ENCODE measurements around the gene CHST11. TPM values are rescaled to one million over a fixed set of nuclear protein-coding genes. Genes with fewer than 3 reads are reported as not detected.

The CHST11 gene
- total RNA-seq, 1 experiment from 2014 or later, result 6.7 TPM

GRCh38 chr12:104529130-104529874 is 72.6 kb downstream of the CHST11 start:
- peaks cover 3% of the 10 kb centered on the region in 2 experiments; a peak in 4 of 5 replicates for H3K9me3 Mint-ChIP-seq
- H2BK120ac ChIP-seq (ENCODE audit: low read depth, low read length, poor library complexity, severe bottlenecking), result no peak overlapping the region
- H2BK15ac ChIP-seq (ENCODE audit: low read depth, low read length), result no peak overlapping the region
- peaks cover 18% of the 10 kb centered on the region for H3K27me3 Mint-ChIP-seq (ENCODE audit: low read depth)
- peaks cover 0 to 5% (median 3%) of the 10 kb centered on the region in 3 experiments; a peak in 4 of 7 replicates for H3K36me3 Mint-ChIP-seq (ENCODE audit: insufficient read depth in 1 of 3, low read depth in 3 of 3)
- H2AK5ac ChIP-seq (ENCODE audit: insufficient read length, low read length), result no peak overlapping the region
- no peak overlapping the region for H3K9ac ChIP-seq (ENCODE audit: extremely low read depth, insufficient read length, low read length)
- no peak for TF ChIP-seq CTCF (conservative IDR thresholded peaks at IDR 0.05)
- H3K4me1 ChIP-seq (ENCODE audit: insufficient read depth, low read length), result peaks cover 12% of the 10 kb centered on the region
- no peak overlapping the region for H4K91ac ChIP-seq (ENCODE audit: insufficient read length, low read depth, low read length)
- no peaks in the 10 kb centered on the region for H3K9me3 ChIP-seq (ENCODE audit: control insufficient read depth, low read depth, low read length)
- H2BK5ac ChIP-seq (ENCODE audit: insufficient read length, low read length), result no peak overlapping the region
- H4K8ac ChIP-seq (replicated peaks; ENCODE audit: insufficient read length, low read depth, low read length), result no peak overlapping the region
- no peak overlapping the region for H3K4me3 Mint-ChIP-seq
- H3K23ac ChIP-seq (ENCODE audit: insufficient read length, low read depth, low read length), result no peak overlapping the region
- H3K4ac ChIP-seq (ENCODE audit: low read depth, low read length), result no peak overlapping the region
- H3K79me1 ChIP-seq (ENCODE audit: insufficient read depth, low read depth, low read length, poor library complexity, severe bottlenecking), result no peaks in the 10 kb centered on the region
- no CpG with 5 or more reads among the region's 3 CpGs for WGBS (ENCODE audit: extremely low coverage, insufficient read length, low lambda C conversion rate)
- no peak overlapping the region for H3K14ac ChIP-seq (ENCODE audit: insufficient read depth, low read length)
- no peak overlapping the region for H2AFZ ChIP-seq (ENCODE audit: low read length)
- no peak overlapping the region for H4K5ac ChIP-seq (ENCODE audit: insufficient read length, low read depth, low read length)
- H3K27ac ChIP-seq (ENCODE audit: insufficient read length, low read depth, low read length), result no peak overlapping the region
- no peak overlapping the region for H3T11ph ChIP-seq (ENCODE audit: low read length)
- H2BK12ac ChIP-seq (ENCODE audit: insufficient read length, low read depth, low read length), result no peak overlapping the region
- no peak overlapping the region for H3K56ac ChIP-seq (ENCODE audit: insufficient read length, low read depth, low read length)
- no peak overlapping the region for H3K4me2 ChIP-seq (ENCODE audit: insufficient read depth, insufficient read length, low read length)
- H3K18ac ChIP-seq (ENCODE audit: insufficient read length, low read depth, low read length), result no peak overlapping the region
- no peaks in the 10 kb centered on the region for H3K23me2 ChIP-seq (ENCODE audit: insufficient read length, low read depth, low read length, poor library complexity, severe bottlenecking)
- peaks cover 37 to 39% of the 10 kb centered on the region in 2 experiments for H3K4me1 Mint-ChIP-seq
- H3K27me3 ChIP-seq (ENCODE audit: insufficient read depth, low read length), result no peaks in the 10 kb centered on the region
- no peak overlapping the region for H3K27ac Mint-ChIP-seq
- DNase-seq, result no peak
- no peak overlapping the region for H2BK20ac ChIP-seq (ENCODE audit: low read depth, low read length, poor library complexity, severe bottlenecking)
- H4K20me1 ChIP-seq (ENCODE audit: control insufficient read depth, insufficient read depth, insufficient read length), result no peaks in the 10 kb centered on the region
- H3K79me2 ChIP-seq (ENCODE audit: insufficient read depth, low read length), result no peaks in the 10 kb centered on the region; the same call in 1 of the 2 replicates
